GM18498 (cell line): ENCODE results near the gene IGSF21.
"Not testable (repeated sequence)": the region's sequence is repeated elsewhere in the genome, so short reads cannot be mapped to it uniquely, and the experiment has no call there.

Experiments used
- ATAC-seq: cut with Tn5 transposase; IDR thresholded peaks from one replicate; pipeline ENCODE4 v1.9.1; 2021; ENCODE audit warnings: mild to moderate bottlenecking, moderate library complexity; ENCODE audit not compliant: unreplicated experiment

IGSF21 gene

GRCh38 chr1:18352636-18353265, 245.2 kb downstream of the IGSF21 start:
- no peak for ATAC-seq

GRCh38 chr1:18353528-18353927, 245.9 kb downstream of the IGSF21 start:
- ATAC-seq, result no peak

- no peak for ATAC-seq
These were observed 246.4 kb downstream of the IGSF21 start for GRCh38 chr1:18353992-18354391.

- ATAC-seq, result no peak
These were observed 247.0 kb downstream of the IGSF21 start for GRCh38 chr1:18354612-18355011.

- no peak for ATAC-seq
These were observed 250.1 kb downstream of the IGSF21 start for GRCh38 chr1:18357622-18358230.

- ATAC-seq, result no peak
These were observed 251.0 kb downstream of the IGSF21 start for GRCh38 chr1:18358600-18358999.

GRCh38 chr1:18360251-18360650, 252.7 kb downstream of the IGSF21 start:
- ATAC-seq, result no peak

- ATAC-seq, result no peak
These were observed 254.6 kb downstream of the IGSF21 start for GRCh38 chr1:18362150-18362549.

- no peak for ATAC-seq
These were observed 255.8 kb downstream of the IGSF21 start for GRCh38 chr1:18363436-18363835.

GRCh38 chr1:18365099-18365705, 257.6 kb downstream of the IGSF21 start:
- ATAC-seq, result no peak

- ATAC-seq, result not testable (repeated sequence)
These were observed 264.9 kb downstream of the IGSF21 start for GRCh38 chr1:18372505-18372904.

- no peak for ATAC-seq
These were observed 265.6 kb downstream of the IGSF21 start for GRCh38 chr1:18373151-18373550.

GRCh38 chr1:18373882-18374493, 266.4 kb downstream of the IGSF21 start:
- ATAC-seq, result no peak

GRCh38 chr1:18376661-18377060, 269.1 kb downstream of the IGSF21 start:
- ATAC-seq, result no peak

GRCh38 chr1:18380288-18380687, 272.7 kb downstream of the IGSF21 start:
- ATAC-seq, result no peak

- ATAC-seq, result no peak
These were observed 276.5 kb downstream of the IGSF21 start for GRCh38 chr1:18384059-18384458.

- ATAC-seq, result no peak
These were observed 276.9 kb downstream of the IGSF21 start for GRCh38 chr1:18384471-18384870.

- no peak for ATAC-seq
These were observed 277.7 kb downstream of the IGSF21 start for GRCh38 chr1:18385239-18385790.

- ATAC-seq, result no peak
These were observed 279.0 kb downstream of the IGSF21 start for GRCh38 chr1:18386591-18386990.

- no peak for ATAC-seq
These were observed 279.7 kb downstream of the IGSF21 start for GRCh38 chr1:18387307-18387706.

GRCh38 chr1:18390953-18391352, 283.4 kb downstream of the IGSF21 start:
- no peak for ATAC-seq
